Liver (tissue), 10 donors: Measurements from ENCODE around the gene LRRC23. TPM values are rescaled to one million over a fixed set of nuclear protein-coding genes. Genes with fewer than 3 reads are reported as not detected.

Experiments used
- DNase-seq: peaks from one replicate; pipeline ENCODE4 v3.0.0-alpha.2; 2017; ENCODE audit warnings: low spot score
- H3K27ac ChIP-seq, 2 donors: one replicate each; pipeline ENCODE4 v1.7.0; 2013; ENCODE audit warnings: inconsistent platforms in 2 of 2, low read length in 2 of 2, control low read depth in 1 of 2, low read depth in 1 of 2, mild to moderate bottlenecking in 1 of 2
- H3K27me3 ChIP-seq, 4 donors: one replicate each; pipeline versions ENCODE4 v1.6.1 to v1.7.0; 2013; ENCODE audit warnings: low read length in 3 of 4, inconsistent platforms in 1 of 4, mild to moderate bottlenecking in 1 of 4, moderate library complexity in 1 of 4; ENCODE audit not compliant: control insufficient read depth in 4 of 4, insufficient read depth in 4 of 4
- H3K36me3 ChIP-seq, 4 donors: one replicate each; pipeline versions ENCODE4 v1.6.1 to v1.7.0; 2013; ENCODE audit warnings: low read length in 3 of 4, mild to moderate bottlenecking in 3 of 4, low read depth in 1 of 4, moderate library complexity in 1 of 4; ENCODE audit not compliant: control insufficient read depth in 4 of 4, insufficient read depth in 3 of 4
- H3K4me1 ChIP-seq, 4 donors: one replicate each; pipeline versions ENCODE4 v1.6.1 to v1.7.0; 2013; ENCODE audit warnings: low read length in 3 of 4, mild to moderate bottlenecking in 3 of 4, moderate library complexity in 1 of 4; ENCODE audit not compliant: control insufficient read depth in 4 of 4, insufficient read depth in 4 of 4
- H3K4me3 ChIP-seq, 3 donors: one replicate each; pipeline versions ENCODE4 v1.6.1 to v1.7.0; 2013; ENCODE audit warnings: low read length in 3 of 3, control low read depth in 1 of 3, low read depth in 1 of 3, mild to moderate bottlenecking in 1 of 3
- H3K9ac ChIP-seq, 2 donors: one replicate each; pipeline ENCODE4 v1.7.0; 2013; ENCODE audit warnings: low read length in 2 of 2, mild to moderate bottlenecking in 2 of 2, moderate library complexity in 2 of 2, control low read depth in 1 of 2, low read depth in 1 of 2
- H3K9me3 ChIP-seq, 4 donors: one replicate each; pipeline versions ENCODE4 v1.6.1 to v1.7.0; 2013; ENCODE audit warnings: low read length in 3 of 4; ENCODE audit not compliant: control insufficient read depth in 4 of 4
- EGR1 ChIP-seq, 2 donors: IDR thresholded peaks; 2 replicates each; pipeline ENCODE4 v1.6.1; 2016 to 2018; ENCODE audit warnings: antibody characterized with exemption in 2 of 2, low read depth in 2 of 2
- FOXA1 ChIP-seq: IDR thresholded peaks from 2 replicates; pipeline ENCODE4 v1.6.1; 2016; ENCODE audit warnings: antibody characterized with exemption
- HNF4G ChIP-seq: IDR thresholded peaks from 2 replicates; pipeline ENCODE4 v1.6.1; 2016; ENCODE audit warnings: antibody characterized with exemption
- SP1 ChIP-seq: IDR thresholded peaks from 2 replicates; pipeline ENCODE4 v1.6.1; 2018; ENCODE audit warnings: antibody characterized with exemption, mild to moderate bottlenecking
- WGBS: extraction: QIAGEN DNeasy Blood & Tissue Kit; methylation state at CpG from one replicate; pipeline ENCODE4 v1.1.7; 2013; 5-methylcytosine and 5-hydroxymethylcytosine counted together
- polyA plus RNA-seq, 2 donors: library from polyadenylated mRNA; stranded (reverse) in 1 of 2; unstranded in 1 of 2; fragments of 200-250 nt in 1 of 2; fragments of >200 nt in 1 of 2; fragmentation: Nextera tagmentation in 1 of 2; extraction: Ambion mirVana in 1 of 2; gene quantifications; one replicate each; pipeline versions ENCODE4 v1.2.1 to v1.2.3, GENCODE V29; 2013 to 2015
- small RNA-seq: library from RNA; depleted of rRNA; stranded (forward); fragments of <200 nt; gene quantifications from one replicate; pipeline ENCODE3, GENCODE V24; 2014
- total RNA-seq, 2 donors: library from RNA; depleted of rRNA; stranded (reverse); fragments of >200 nt; gene quantifications; one replicate each; pipeline ENCODE4 v1.2.3, GENCODE V29; 2014
- donor health status: healthy.
- donor health status: healthy.
- donor health status: healthy.
- donor health status: healthy.
- donor health status: healthy.

The LRRC23 gene
- total and polyA plus RNA-seq, 4 donors: 0.92 to 3.6 (median 2.1) TPM

- Histone ChIP-seq H3K27me3 (no peaks in the 10 kb centered on the region), H3K27ac (no peak overlapping the region), H3K9me3 (no peaks in the 10 kb centered on the region), H3K4me1 (peaks cover 2 to 41% (median 19%) of the 10 kb centered on the region in 4 donors), H3K9ac (no peak overlapping the region), H3K4me3 (no peak overlapping the region), H3K36me3 (peaks cover 12 to 28% (median 22%) of the 10 kb centered on the region in 4 donors)
- TF ChIP-seq EGR1 (IDR thresholded peaks at IDR 0.05; ENCODE audit: low read depth in 2 of 2) (no peak), HNF4G (no peak), FOXA1 (no peak), SP1 (no peak)
- 79% methylated on average over 32 of the region's 32 CpGs for WGBS
- DNase-seq: no peak
Measured at GRCh38 chr12:6963016-6963731, 58.6 kb downstream of the LRRC23 start.

Small RNAs within 50 kb of the gene (small RNA-seq; reads per million reads assigned to genes)
- 4.7 reads per million, percentile 92 among the genes with 10 or more reads in this experiment for gene MIR141
- 0.42 reads per million, percentile 47 among the genes with 10 or more reads in this experiment for gene MIR200C
- gene RNU7-1: not detected

Other genes starting within 250 kb of the LRRC23 start
- 10 to 100 TPM; 14.9 to 15.5 TPM for gene ING4, start 241.7 kb upstream of the LRRC23 start, total RNA-seq
- 10 to 100 TPM; 13.9 to 18.1 TPM for gene ING4, start 241.7 kb upstream of the LRRC23 start, polyA plus RNA-seq
- gene ZNF384, start 215.4 kb upstream of the LRRC23 start, total RNA-seq: 10 to 100 TPM in 1 of 2 donors, 1 to 10 TPM in 1; 8.5 to 11.5 TPM
- gene ZNF384, start 215.4 kb upstream of the LRRC23 start, polyA plus RNA-seq: 10 to 100 TPM in 1 of 2 donors, 1 to 10 TPM in 1; 3.9 to 12.7 TPM
- not detected for gene PIANP, start 204.0 kb upstream of the LRRC23 start, total RNA-seq
- under 1 TPM in 1 of 2 donors, not detected in 1; 0.03 TPM for gene PIANP, start 204.0 kb upstream of the LRRC23 start, polyA plus RNA-seq
- gene COPS7A, start 180.8 kb upstream of the LRRC23 start, total RNA-seq: 10 to 100 TPM; 26.0 to 31.3 TPM
- 10 to 100 TPM; 33.5 to 37.7 TPM for gene COPS7A, start 180.8 kb upstream of the LRRC23 start, polyA plus RNA-seq
- 100 to 1,000 TPM in 1 of 2 donors, 10 to 100 TPM in 1; 59.6 to 131 TPM for gene MLF2, start 151.7 kb upstream of the LRRC23 start, total RNA-seq
- gene MLF2, start 151.7 kb upstream of the LRRC23 start, polyA plus RNA-seq: 100 to 1,000 TPM; 194 to 235 TPM
- 100 to 1,000 TPM in 1 of 2 donors, 10 to 100 TPM in 1; 26.3 to 106 TPM for gene PTMS, start 138.5 kb upstream of the LRRC23 start, total RNA-seq
- gene PTMS, start 138.5 kb upstream of the LRRC23 start, polyA plus RNA-seq: 100 to 1,000 TPM; 103 to 261 TPM
- under 1 TPM; 0.14 to 0.42 TPM for gene LAG3, start 132.3 kb upstream of the LRRC23 start, total RNA-seq
- 1 to 10 TPM in 1 of 2 donors, under 1 TPM in 1; 0.53 to 1.2 TPM for gene LAG3, start 132.3 kb upstream of the LRRC23 start, polyA plus RNA-seq
- gene CD4, start 115.3 kb upstream of the LRRC23 start, total RNA-seq: 10 to 100 TPM; 22.5 to 44.8 TPM
- gene CD4, start 115.3 kb upstream of the LRRC23 start, polyA plus RNA-seq: 10 to 100 TPM; 15.9 to 41.5 TPM
- gene GPR162, start 83.0 kb upstream of the LRRC23 start, total RNA-seq: 1 to 10 TPM in 1 of 2 donors, under 1 TPM in 1; 0.59 to 2.1 TPM
- gene GPR162, start 83.0 kb upstream of the LRRC23 start, polyA plus RNA-seq: 1 to 10 TPM; 1.4 to 2.4 TPM
- 1 to 10 TPM; 1.5 to 1.9 TPM for gene P3H3, start 76.4 kb upstream of the LRRC23 start, total RNA-seq
- gene P3H3, start 76.4 kb upstream of the LRRC23 start, polyA plus RNA-seq: 1 to 10 TPM in 1 of 2 donors, under 1 TPM in 1; 0.42 to 1.7 TPM
- under 1 TPM in 1 of 2 donors, not detected in 1; under 0.01 TPM for gene GNB3, start 63.9 kb upstream of the LRRC23 start, total RNA-seq
- under 1 TPM in 1 of 2 donors, not detected in 1; 0.12 TPM for gene GNB3, start 63.9 kb upstream of the LRRC23 start, polyA plus RNA-seq
- 10 to 100 TPM in 1 of 2 donors, under 1 TPM in 1; 0.25 to 26.0 TPM for gene CDCA3, start 53.5 kb upstream of the LRRC23 start, total RNA-seq
- gene CDCA3, start 53.5 kb upstream of the LRRC23 start, polyA plus RNA-seq: 1 to 10 TPM; 1.3 to 3.9 TPM
- gene USP5, start 52.7 kb upstream of the LRRC23 start, total RNA-seq: 10 to 100 TPM; 39.8 to 41.0 TPM
- gene USP5, start 52.7 kb upstream of the LRRC23 start, polyA plus RNA-seq: 10 to 100 TPM; 15.2 to 31.6 TPM
- gene TPI1, start 37.3 kb upstream of the LRRC23 start, total RNA-seq: 100 to 1,000 TPM; 190 to 252 TPM
- gene TPI1, start 37.3 kb upstream of the LRRC23 start, polyA plus RNA-seq: 100 to 1,000 TPM; 540 to 547 TPM
- gene SPSB2, start 31.5 kb upstream of the LRRC23 start, total RNA-seq: 1 to 10 TPM; 3.2 to 4.3 TPM
- gene SPSB2, start 31.5 kb upstream of the LRRC23 start, polyA plus RNA-seq: 1 to 10 TPM; 3.9 to 4.6 TPM
- gene ENO2, start 9.8 kb downstream of the LRRC23 start, total RNA-seq: 1 to 10 TPM; 1.1 to 3.1 TPM
- gene ENO2, start 9.8 kb downstream of the LRRC23 start, polyA plus RNA-seq: 1 to 10 TPM; 1.3 to 1.6 TPM
- 10 to 100 TPM in 1 of 2 donors, 1 to 10 TPM in 1; 3.6 to 10.2 TPM for gene ATN1, start 23.1 kb downstream of the LRRC23 start, total RNA-seq
- gene ATN1, start 23.1 kb downstream of the LRRC23 start, polyA plus RNA-seq: 10 to 100 TPM in 1 of 2 donors, 1 to 10 TPM in 1; 5.6 to 12.6 TPM
- gene RNU7-1, start 39.0 kb downstream of the LRRC23 start, total RNA-seq: not detected
- not detected for gene RNU7-1, start 39.0 kb downstream of the LRRC23 start, polyA plus RNA-seq
- 10 to 100 TPM; 49.2 to 53.8 TPM for gene C12orf57, start 39.2 kb downstream of the LRRC23 start, total RNA-seq
- 100 to 1,000 TPM in 1 of 2 donors, 10 to 100 TPM in 1; 77.7 to 193 TPM for gene C12orf57, start 39.2 kb downstream of the LRRC23 start, polyA plus RNA-seq
- gene PTPN6, start 46.5 kb downstream of the LRRC23 start, total RNA-seq: 10 to 100 TPM; 19.7 to 41.0 TPM
- gene PTPN6, start 46.5 kb downstream of the LRRC23 start, polyA plus RNA-seq: 10 to 100 TPM; 15.2 to 19.4 TPM
- gene PHB2, start 65.8 kb downstream of the LRRC23 start, total RNA-seq: 10 to 100 TPM; 82.7 to 99.1 TPM
- 100 to 1,000 TPM; 107 to 133 TPM for gene PHB2, start 65.8 kb downstream of the LRRC23 start, polyA plus RNA-seq
- gene EMG1, start 66.1 kb downstream of the LRRC23 start, total RNA-seq: 10 to 100 TPM; 14.7 to 18.0 TPM
- 10 to 100 TPM; 11.5 to 28.6 TPM for gene EMG1, start 66.1 kb downstream of the LRRC23 start, polyA plus RNA-seq
- gene LPCAT3, start 113.7 kb downstream of the LRRC23 start, total RNA-seq: 10 to 100 TPM; 57.7 to 96.5 TPM
- 10 to 100 TPM; 41.9 to 96.3 TPM for gene LPCAT3, start 113.7 kb downstream of the LRRC23 start, polyA plus RNA-seq
- 1,000 to 10,000 TPM in 1 of 2 donors, 100 to 1,000 TPM in 1; 267 to 2,029 TPM for gene C1S, start 155.9 kb downstream of the LRRC23 start, total RNA-seq
- 1,000 to 10,000 TPM; 1,439 to 1,696 TPM for gene C1S, start 155.9 kb downstream of the LRRC23 start, polyA plus RNA-seq
- 1,000 to 10,000 TPM in 1 of 2 donors, 100 to 1,000 TPM in 1; 211 to 1,249 TPM for gene C1R, start 187.6 kb downstream of the LRRC23 start, total RNA-seq
- 1,000 to 10,000 TPM; 1,058 to 1,822 TPM for gene C1R, start 187.6 kb downstream of the LRRC23 start, polyA plus RNA-seq
- 100 to 1,000 TPM in 1 of 2 donors, 10 to 100 TPM in 1; 67.5 to 188 TPM for gene C1RL, start 204.4 kb downstream of the LRRC23 start, total RNA-seq
- 100 to 1,000 TPM; 104 to 145 TPM for gene C1RL, start 204.4 kb downstream of the LRRC23 start, polyA plus RNA-seq
- gene RBP5, start 224.1 kb downstream of the LRRC23 start, total RNA-seq: 10 to 100 TPM; 12.9 to 47.1 TPM
- gene RBP5, start 224.1 kb downstream of the LRRC23 start, polyA plus RNA-seq: 100 to 1,000 TPM in 1 of 2 donors, 10 to 100 TPM in 1; 80.2 to 108 TPM
- 10 to 100 TPM; 27.1 to 37.2 TPM for gene CLSTN3, start 225.5 kb downstream of the LRRC23 start, total RNA-seq
- gene CLSTN3, start 225.5 kb downstream of the LRRC23 start, polyA plus RNA-seq: 10 to 100 TPM in 1 of 2 donors, 1 to 10 TPM in 1; 6.1 to 26.5 TPM